Choroid plexus epithelial cell (primary cell): Measurements from ENCODE around the gene TSPAN5.

Experiments used
- DNase-seq: peaks from one replicate; pipeline ENCODE4 v3.0.0-alpha.2; 2010; ENCODE audit warnings: low read depth
- H3K4me3 ChIP-seq: 2 replicates; pipeline ENCODE4 v1.5.1; 2011; ENCODE audit warnings: low read depth, mild to moderate bottlenecking, control low read depth, low read length, moderate library complexity
- TF ChIP-seq, protein P1 (sequence below): conservative IDR thresholded peaks from 2 replicates; pipeline ENCODE4 v1.5.1; 2011; ENCODE audit warnings: low read depth, mild to moderate bottlenecking, control low read depth, inconsistent platforms, low read length, moderate library complexity

Gene TSPAN5

GRCh38 chr4:98452091-98452490 is 206.3 kb downstream of the TSPAN5 start:
- no peak for DNase-seq
- TF ChIP-seq, protein P1, sequence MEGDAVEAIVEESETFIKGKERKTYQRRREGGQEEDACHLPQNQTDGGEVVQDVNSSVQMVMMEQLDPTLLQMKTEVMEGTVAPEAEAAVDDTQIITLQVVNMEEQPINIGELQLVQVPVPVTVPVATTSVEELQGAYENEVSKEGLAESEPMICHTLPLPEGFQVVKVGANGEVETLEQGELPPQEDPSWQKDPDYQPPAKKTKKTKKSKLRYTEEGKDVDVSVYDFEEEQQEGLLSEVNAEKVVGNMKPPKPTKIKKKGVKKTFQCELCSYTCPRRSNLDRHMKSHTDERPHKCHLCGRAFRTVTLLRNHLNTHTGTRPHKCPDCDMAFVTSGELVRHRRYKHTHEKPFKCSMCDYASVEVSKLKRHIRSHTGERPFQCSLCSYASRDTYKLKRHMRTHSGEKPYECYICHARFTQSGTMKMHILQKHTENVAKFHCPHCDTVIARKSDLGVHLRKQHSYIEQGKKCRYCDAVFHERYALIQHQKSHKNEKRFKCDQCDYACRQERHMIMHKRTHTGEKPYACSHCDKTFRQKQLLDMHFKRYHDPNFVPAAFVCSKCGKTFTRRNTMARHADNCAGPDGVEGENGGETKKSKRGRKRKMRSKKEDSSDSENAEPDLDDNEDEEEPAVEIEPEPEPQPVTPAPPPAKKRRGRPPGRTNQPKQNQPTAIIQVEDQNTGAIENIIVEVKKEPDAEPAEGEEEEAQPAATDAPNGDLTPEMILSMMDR: no peak
- H3K4me3 ChIP-seq: no peak overlapping the region

DNA sequence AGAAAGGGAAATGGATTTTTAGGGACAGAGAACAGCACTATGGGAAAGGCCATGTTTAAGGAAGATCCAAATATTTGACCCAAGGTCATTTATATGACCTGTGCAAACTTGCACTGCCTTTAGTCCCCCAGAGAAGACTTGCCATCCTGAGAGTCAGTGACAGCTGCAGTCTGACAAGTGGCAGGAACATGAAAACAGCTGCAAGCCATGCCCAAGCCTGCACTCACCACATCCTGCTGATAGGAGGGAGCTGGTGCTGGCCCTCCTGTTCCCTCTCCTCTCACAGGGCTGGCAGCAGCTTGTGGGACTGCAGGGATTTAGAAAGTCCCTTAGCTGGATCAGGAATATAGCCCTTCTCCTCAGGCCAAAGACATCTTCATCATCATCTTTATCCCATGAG is 209.5 kb downstream of the TSPAN5 start:
- no peak overlapping the region for H3K4me3 ChIP-seq
- TF ChIP-seq, protein P1: no peak
- DNase-seq: no peak

GRCh38 chr4:98447648-98448047 is 210.8 kb downstream of the TSPAN5 start:
- H3K4me3 ChIP-seq: no peak overlapping the region
- DNase-seq: peak; percentile 48
- TF ChIP-seq, protein P1: peak; percentile 44

GRCh38 chr4:98446499-98447375 is 211.7 kb downstream of the TSPAN5 start:
- no peak overlapping the region for H3K4me3 ChIP-seq
- TF ChIP-seq, protein P1: no peak
- peak; percentile 95 for DNase-seq

GRCh38 chr4:98444371-98444770 is 214.0 kb downstream of the TSPAN5 start:
- DNase-seq: no peak
- TF ChIP-seq, protein P1: no peak
- H3K4me3 ChIP-seq: no peak overlapping the region

GRCh38 chr4:98434816-98435215 is 223.6 kb downstream of the TSPAN5 start:
- no peak overlapping the region for H3K4me3 ChIP-seq
- no peak for DNase-seq
- TF ChIP-seq, protein P1: no peak

GRCh38 chr4:98433691-98434090 is 224.7 kb downstream of the TSPAN5 start:
- TF ChIP-seq, protein P1: no peak
- DNase-seq: no peak
- no peak overlapping the region for H3K4me3 ChIP-seq
